ENCODE results near the gene IMPA2.

IMPA2 gene

GRCh38 chr18:11991021-11991795 is 9.9 kb downstream of the IMPA2 start:
- no peak for DNase-seq

DNA sequence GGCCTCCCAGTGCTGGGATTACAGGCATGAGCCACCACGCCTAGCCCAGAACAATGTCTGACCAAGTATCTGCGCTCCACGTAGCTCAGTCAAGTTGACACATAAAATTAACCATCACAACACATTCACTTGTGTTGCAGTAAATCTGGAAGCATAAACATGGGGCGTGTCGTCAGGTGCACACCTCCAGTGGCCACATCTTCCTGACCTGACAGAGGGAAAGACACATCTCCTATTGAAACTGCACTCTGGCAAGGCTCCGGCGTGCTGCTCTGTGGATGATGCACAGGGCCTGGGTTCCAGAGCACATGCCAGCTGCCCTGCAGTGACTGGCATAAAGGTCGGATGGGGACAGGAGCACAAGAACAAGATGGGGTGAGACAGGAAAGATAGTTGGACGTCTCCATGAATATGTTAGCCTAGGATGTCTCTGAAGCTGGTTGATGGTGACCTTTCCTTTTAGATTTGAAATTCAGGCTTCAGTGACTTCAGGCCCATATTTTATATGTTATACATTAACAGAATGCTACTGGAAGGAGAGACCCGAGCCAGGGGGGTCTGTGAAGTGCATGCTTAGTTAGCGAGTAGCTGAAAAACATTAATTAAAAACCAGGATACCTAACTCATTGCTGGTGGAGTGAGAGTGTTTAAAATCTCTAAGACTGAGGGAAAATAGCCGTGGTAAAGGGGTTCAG is 10.9 kb downstream of the IMPA2 start:
- no peak for DNase-seq

- DNase-seq = no peak
These were observed 12.1 kb downstream of the IMPA2 start for GRCh38 chr18:11993264-11993916.

- no peak for DNase-seq
These were observed 13.0 kb downstream of the IMPA2 start for GRCh38 chr18:11994336-11994702.

DNA sequence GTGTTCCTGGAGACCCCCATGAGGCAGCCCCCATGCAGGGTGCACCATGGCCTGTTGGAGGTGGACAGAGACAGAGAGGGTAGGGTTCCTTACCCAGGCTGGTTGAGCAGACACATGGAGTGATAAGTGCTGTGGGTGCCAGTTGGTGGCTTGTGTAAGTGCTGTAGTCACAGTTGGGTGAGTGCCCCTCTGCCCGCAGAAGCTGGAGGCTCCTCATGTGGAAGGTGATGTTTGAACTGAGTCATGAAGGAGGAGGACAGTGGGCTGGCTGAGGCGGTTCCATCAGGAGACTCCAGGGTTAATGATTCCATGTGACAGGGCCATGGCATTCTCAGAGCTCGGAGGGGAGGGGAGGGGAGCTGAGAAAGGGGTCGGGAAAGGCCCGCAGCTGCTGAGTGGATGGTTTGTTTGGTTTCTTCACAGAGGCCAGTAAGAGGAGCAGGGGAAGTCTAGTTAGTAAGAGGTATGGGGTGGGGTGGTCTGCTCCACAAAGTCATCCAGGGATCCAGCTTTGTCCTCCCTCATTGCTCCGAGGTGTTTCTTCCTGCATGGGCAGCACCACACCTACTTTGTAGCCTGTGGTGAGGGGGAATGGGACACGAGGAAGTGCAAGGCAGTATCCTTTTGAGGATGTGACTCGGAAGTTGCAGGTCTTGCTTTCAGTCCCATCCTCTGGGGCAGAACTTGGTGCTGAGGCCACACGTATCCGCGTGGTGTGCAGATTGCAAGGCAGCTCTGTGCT is 13.6 kb downstream of the IMPA2 start:
- DNase-seq = no peak

DNA sequence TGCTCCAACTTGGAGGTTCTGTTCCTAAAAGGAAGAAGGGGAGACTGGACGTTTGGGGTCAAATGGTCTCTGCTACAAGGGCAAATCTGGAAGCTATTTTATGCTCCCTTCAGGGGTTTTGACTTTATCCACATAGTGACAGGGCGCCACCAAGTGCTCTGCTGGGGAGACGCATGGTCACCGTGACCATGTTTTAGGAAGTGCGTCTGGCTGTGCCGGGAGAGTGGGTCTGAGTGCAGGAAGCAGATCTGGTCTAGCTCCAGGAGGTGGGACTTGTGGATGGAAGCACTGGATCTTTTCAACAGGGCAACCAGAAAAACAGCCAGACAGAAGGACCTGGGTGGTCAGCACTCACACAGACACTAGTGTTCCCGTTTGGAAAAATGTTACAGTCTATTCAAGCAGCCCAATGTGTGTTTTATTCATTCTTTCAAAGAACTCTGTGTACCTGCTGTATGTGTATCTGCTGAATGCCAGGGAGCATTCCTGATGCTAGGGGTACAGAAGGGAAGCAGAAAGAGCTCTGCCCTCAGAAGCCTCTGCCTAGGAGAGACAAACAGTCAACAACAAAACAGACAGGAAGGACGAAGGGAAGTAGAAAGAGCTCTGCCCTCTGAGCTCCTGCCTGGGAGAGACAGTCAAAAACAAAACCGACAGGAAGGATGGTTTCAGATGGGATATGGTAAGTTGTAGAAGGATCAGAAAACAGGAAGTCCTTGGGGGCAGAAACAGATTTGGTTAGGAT is 14.3 kb downstream of the IMPA2 start:
- DNase-seq = peak; percentile 57 to 67

DNA sequence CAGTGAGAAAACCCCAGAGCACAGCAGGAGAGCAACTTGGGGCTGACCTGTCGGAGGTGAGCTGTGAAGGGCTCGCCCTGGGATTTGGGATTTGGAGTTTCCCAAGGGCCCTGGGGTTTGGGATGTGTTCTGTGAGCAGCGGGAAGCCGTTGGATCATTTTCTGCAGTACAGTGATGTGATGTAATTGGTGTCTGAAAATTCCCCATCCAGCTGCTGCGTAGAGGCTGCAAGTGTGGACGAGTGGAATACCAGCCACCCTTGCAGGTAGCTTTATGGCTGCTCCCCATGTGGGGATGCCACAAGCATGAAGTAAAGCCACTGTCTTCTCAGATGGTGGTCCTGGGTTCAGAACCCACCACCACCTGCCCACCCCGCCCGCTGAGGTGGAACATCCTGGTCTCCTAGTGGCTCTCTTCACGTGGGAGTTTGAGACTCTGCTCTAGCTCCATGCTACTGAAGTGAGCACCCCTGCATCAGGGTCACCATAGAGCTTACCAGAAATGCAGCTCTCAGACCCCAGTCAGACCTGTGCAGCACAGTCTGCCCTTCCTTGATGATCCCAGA is 15.0 kb downstream of the IMPA2 start:
- no peak for DNase-seq

GRCh38 chr18:11996907-11997306 is 15.6 kb downstream of the IMPA2 start:
- no peak for DNase-seq

DNA sequence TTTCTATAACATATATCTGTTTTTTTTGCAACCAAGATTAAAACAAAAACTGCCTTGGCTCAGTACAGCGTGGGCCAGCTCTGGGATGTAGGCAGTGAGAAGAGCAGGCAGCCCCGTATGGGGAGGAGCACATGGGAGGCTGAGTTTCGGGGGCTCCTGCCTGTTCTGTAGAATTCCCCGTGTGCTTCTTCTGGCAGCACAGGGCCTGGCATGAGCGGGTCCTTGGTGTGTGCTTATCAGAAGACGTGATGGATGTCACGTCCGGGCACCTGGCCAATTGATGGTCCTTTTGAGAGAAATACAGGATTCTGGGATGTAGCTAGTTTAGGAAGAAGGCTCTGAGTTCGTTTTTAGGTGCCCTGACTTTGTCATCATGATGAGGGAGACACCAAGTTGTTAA is 16.2 kb downstream of the IMPA2 start:
- DNase-seq = no peak

GRCh38 chr18:11998193-11998592 is 16.9 kb downstream of the IMPA2 start:
- DNase-seq = no peak

- DNase-seq = no peak
These were observed 18.1 kb downstream of the IMPA2 start for GRCh38 chr18:11999429-11999828.

- no peak for DNase-seq
These were observed 18.9 kb downstream of the IMPA2 start for GRCh38 chr18:12000072-12000659.

GRCh38 chr18:12001421-12001820 is 20.1 kb downstream of the IMPA2 start:
- no peak for DNase-seq

DNA sequence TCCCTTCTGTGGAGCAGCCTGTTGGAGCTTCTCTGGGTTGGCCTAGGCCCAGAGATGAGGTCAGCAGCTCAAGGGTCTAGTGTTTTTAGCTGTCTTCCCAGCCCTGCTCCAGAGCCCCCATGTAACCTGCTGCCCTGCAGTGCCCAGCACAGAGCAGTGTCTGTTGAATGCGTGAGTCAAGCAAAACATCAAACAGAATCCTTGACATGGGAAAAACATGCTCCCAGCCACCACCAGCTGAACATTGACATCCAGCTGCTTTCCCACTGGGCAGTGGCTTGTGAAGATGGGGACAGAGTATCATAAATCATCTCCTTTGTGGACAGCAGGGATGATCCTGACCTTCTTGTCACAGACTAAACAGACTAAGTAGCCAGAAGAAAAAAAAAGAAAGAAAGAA is 22.6 kb downstream of the IMPA2 start:
- no peak for DNase-seq

- DNase-seq = no peak
These were observed 24.5 kb downstream of the IMPA2 start for GRCh38 chr18:12005538-12006487.

- no peak for DNase-seq
These were observed 25.2 kb downstream of the IMPA2 start for GRCh38 chr18:12006488-12006840.

DNA sequence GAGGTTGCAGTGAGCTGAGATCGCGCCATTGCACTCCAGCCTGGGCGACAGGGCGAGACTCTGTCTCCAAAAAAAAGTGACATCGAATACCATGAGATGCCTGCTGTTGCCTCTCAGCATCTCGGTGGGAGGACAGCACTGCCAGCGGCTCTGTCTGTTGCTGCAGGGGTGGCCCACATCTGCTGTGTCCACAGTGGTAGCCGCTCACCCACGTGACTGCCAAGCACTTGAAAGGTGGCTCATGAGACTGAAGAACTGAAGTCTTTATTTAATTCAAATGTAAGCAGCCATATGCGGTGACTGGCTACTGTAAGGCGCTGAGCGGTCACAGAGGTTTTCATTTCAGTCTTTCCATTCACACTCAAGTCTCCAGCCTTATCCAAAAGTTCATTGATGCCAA is 25.8 kb downstream of the IMPA2 start:
- no peak for DNase-seq

GRCh38 chr18:12008181-12008767 is 27.0 kb downstream of the IMPA2 start:
- no peak for DNase-seq

DNA sequence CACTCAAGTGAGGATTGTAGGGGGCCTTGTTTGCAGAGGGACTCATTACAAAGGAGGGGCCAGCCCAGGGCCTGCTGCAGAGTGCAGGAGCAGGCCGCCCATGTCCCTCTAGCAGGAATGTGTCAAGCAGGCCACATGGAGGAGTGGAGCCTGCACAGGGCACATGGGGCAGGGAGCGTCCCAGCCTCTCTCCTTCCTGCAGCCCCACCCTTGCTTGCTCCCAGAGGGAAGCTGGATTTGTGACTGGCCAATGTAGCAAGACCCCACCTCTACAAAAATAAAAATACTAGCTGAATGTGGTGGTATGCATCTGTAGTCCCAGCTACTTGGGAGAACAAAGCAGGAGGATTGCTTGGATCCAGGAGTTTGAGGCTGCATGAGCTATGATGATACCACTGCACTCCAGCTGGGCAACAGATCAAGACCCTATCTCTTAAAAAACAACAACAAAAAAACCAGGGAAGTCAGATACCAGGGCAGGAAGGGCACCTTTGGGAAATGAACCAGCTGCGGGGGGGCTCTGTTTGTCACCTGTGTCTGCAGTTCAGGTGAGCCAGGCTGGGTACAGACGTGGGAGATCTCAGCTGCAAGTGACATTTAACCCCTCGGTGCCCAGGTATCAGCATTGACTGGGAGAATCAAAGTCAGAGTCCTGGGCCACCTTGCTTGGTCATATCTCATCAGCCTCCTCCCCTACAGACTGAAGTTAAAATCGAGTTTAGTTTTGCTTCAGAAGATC is 27.7 kb downstream of the IMPA2 start:
- DNase-seq = no peak

All from CD4-positive, alpha-beta T cell treated with Interleukin-1 beta for 1 hour (primary cell).